ENCODE results near the gene KCNAB1. TPM values are rescaled to one million over a fixed set of nuclear protein-coding genes. Genes with fewer than 3 reads are reported as not detected.
"Not testable (repeated sequence)": the region's sequence is repeated elsewhere in the genome, so short reads cannot be mapped to it uniquely, and the experiment has no call there.

Gene KCNAB1
- total RNA-seq, 1 donor from 2014 or later = 3.9 TPM

DNA sequence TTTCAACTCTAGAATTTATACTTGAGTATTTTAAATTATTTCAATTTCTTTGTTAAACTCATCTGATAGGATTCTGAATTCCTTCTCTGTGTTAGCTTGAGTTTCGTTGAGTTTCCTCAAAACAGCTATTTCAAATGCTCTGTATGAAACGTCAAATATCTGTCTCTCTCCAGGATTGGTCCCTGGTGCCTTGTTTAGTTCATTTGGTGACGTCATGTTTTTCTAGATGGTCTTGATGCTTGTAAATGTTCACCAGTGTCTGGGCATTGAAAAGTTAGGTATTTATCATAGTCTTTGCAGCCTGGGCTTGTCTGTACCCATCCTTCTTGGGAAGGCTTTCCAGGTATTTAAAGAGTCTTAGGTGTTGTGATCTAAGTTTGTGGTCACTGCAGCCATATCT lies 151.1 kb downstream of the KCNAB1 start:
- Histone ChIP-seq H3K4me1 (no peaks in the 10 kb centered on the region), H3K27me3 (no peaks in the 10 kb centered on the region), H3K4me3 (no peak overlapping the region), H3K36me3 (no peaks in the 10 kb centered on the region), H3K27ac (no peak overlapping the region), H3K9me3 (no peaks in the 10 kb centered on the region)
- intact Hi-C loops (cut with DNase I) = no loop called here
- no peak for TF ChIP-seq POLR2A (IDR thresholded peaks at IDR 0.05)
- TF ChIP-seq, protein P1, sequence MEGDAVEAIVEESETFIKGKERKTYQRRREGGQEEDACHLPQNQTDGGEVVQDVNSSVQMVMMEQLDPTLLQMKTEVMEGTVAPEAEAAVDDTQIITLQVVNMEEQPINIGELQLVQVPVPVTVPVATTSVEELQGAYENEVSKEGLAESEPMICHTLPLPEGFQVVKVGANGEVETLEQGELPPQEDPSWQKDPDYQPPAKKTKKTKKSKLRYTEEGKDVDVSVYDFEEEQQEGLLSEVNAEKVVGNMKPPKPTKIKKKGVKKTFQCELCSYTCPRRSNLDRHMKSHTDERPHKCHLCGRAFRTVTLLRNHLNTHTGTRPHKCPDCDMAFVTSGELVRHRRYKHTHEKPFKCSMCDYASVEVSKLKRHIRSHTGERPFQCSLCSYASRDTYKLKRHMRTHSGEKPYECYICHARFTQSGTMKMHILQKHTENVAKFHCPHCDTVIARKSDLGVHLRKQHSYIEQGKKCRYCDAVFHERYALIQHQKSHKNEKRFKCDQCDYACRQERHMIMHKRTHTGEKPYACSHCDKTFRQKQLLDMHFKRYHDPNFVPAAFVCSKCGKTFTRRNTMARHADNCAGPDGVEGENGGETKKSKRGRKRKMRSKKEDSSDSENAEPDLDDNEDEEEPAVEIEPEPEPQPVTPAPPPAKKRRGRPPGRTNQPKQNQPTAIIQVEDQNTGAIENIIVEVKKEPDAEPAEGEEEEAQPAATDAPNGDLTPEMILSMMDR (IDR thresholded peaks at IDR 0.05) = no peak
- TF ChIP-seq POLR2AphosphoS5 (IDR thresholded peaks at IDR 0.05; ENCODE audit: insufficient read depth in 1 of 2, low read depth in 1 of 2) = no peak
- DNase-seq (ENCODE audit: extremely low spot score in 2 of 2) = no peak

DNA sequence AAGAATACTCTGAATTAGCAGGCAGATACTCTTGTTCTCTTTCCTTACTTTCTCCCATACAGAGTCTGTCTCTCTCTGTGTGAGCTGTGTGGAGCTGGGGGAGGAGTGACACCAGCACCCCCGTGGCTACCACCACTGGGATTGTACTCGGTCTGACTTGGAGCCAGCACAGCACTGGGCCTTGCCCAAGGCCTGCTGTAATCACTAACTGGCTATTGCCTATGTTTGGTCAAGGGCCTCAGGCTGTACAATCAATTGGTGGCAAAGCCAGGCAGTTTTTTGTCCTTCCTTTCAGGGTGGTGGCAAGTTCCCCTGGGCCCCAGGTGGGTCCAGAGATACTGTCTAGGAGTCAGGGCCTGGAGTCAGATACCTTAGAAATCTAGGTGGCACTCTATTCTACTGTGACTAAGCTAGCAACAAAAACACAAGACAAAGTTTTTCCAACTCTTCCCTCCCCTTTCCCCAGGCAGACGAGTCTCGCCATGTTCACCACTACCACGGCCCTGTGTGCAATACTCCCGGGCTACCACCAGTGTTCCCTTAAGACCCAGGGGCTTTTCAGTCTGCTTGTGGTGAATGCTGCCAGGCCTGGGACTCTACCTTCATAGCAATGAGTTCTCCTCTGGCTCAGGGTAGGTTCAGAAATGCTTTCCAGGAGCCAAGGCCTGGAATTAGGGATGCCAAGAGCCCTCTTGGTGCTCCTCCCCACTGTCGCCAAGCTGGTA lies 151.8 kb downstream of the KCNAB1 start:
- DNase-seq (ENCODE audit: extremely low spot score in 2 of 2) = no peak
- TF ChIP-seq POLR2A (IDR thresholded peaks at IDR 0.05) (no peak), POLR2AphosphoS5 (IDR thresholded peaks at IDR 0.05; ENCODE audit: insufficient read depth in 1 of 2, low read depth in 1 of 2) (no peak)
- TF ChIP-seq, protein P1 (IDR thresholded peaks at IDR 0.05) = no peak
- H3K27ac ChIP-seq = no peak overlapping the region
- no peaks in the 10 kb centered on the region for H3K9me3 ChIP-seq
- no peak overlapping the region for H3K4me3 ChIP-seq
- no peaks in the 10 kb centered on the region for H3K4me1 ChIP-seq
- H3K36me3 ChIP-seq = no peaks in the 10 kb centered on the region
- H3K27me3 ChIP-seq = no peaks in the 10 kb centered on the region
- intact Hi-C loops (cut with DNase I) = no loop called here

GRCh38 chr3:156273111-156273694 lies 152.8 kb downstream of the KCNAB1 start:
- H3K4me3 ChIP-seq = no peak overlapping the region
- H3K27me3 ChIP-seq = no peaks in the 10 kb centered on the region
- H3K36me3 ChIP-seq = no peaks in the 10 kb centered on the region
- H3K27ac ChIP-seq = no peak overlapping the region
- TF ChIP-seq POLR2A (IDR thresholded peaks at IDR 0.05) (no peak), POLR2AphosphoS5 (IDR thresholded peaks at IDR 0.05; ENCODE audit: insufficient read depth in 1 of 2, low read depth in 1 of 2) (no peak)
- TF ChIP-seq, protein P1 (IDR thresholded peaks at IDR 0.05) = no peak
- H3K9me3 ChIP-seq = no peaks in the 10 kb centered on the region
- intact Hi-C loops (cut with DNase I) = no loop called here
- no peak for DNase-seq (ENCODE audit: extremely low spot score in 2 of 2)
- H3K4me1 ChIP-seq = no peaks in the 10 kb centered on the region

DNA sequence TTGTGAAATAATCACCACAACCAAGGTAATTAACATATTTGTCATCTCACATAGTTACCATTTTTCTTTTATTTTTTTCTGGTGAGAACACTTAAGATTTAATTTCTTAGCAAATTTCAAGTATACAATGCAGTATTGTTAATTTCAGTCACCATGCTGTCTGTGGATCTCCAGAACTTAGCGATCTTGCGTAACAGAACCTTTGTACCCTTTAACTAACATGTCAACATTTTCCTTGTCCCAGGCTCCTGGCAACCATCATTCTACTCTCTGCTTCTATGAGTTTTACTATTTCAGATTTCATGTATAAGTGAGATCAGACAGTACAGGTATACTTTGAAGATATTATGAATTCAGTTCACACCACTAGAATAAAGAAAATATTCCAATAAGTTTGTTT lies 154.4 kb downstream of the KCNAB1 start:
- no peak for TF ChIP-seq POLR2A (IDR thresholded peaks at IDR 0.05)
- TF ChIP-seq, protein P1 (IDR thresholded peaks at IDR 0.05) = no peak
- TF ChIP-seq POLR2AphosphoS5 (IDR thresholded peaks at IDR 0.05; ENCODE audit: insufficient read depth in 1 of 2, low read depth in 1 of 2) = no peak
- Histone ChIP-seq H3K27me3 (no peaks in the 10 kb centered on the region), H3K27ac (no peak overlapping the region), H3K9me3 (no peaks in the 10 kb centered on the region), H3K36me3 (no peaks in the 10 kb centered on the region), H3K4me3 (no peak overlapping the region), H3K4me1 (no peaks in the 10 kb centered on the region)
- intact Hi-C loops (cut with DNase I) = no loop called here
- no peak for DNase-seq (ENCODE audit: extremely low spot score in 2 of 2)

DNA sequence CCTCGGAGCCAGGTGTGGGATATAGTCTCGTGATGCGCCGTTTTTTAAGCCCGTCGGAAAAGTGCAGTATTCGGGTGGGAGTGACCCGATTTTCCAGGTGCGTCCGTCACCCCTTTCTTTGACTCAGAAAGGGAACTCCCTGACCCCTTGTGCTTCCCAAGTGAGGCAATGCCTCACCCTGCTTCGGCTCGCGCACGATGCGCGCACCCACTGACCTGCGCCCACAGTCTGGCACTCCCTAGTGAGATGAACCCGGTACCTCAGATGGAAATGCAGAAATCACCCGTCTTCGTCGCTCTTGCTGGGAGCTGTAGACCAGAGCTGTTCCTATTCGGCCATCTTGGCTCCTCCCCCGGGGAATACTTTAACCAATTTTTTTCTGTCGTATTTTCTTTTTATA lies 164.3 kb downstream of the KCNAB1 start:
- H3K9me3 ChIP-seq; H3K4me1 ChIP-seq; H3K27ac ChIP-seq; H3K27me3 ChIP-seq; H3K36me3 ChIP-seq; H3K4me3 ChIP-seq; intact Hi-C loops (cut with DNase I); DNase-seq (ENCODE audit: extremely low spot score in 2 of 2): not testable (repeated sequence)
